Stimulated activated CD4-positive, alpha-beta T cell treated with anti-CD3 and anti-CD28 coated beads, Interleukin-4, amount 100 ng/mL, for 24 hours (primary cell): ENCODE results near the gene SCD.

Experiments used
- DNase-seq: peaks from one replicate; pipeline ENCODE4 v3.0.0-alpha.2; 2020

Gene SCD

GRCh38 chr10:100340948-100341847 is 5.8 kb upstream of the SCD start:
- no peak for DNase-seq

GRCh38 chr10:100341953-100342626 is 4.9 kb upstream of the SCD start:
- DNase-seq, result peak; percentile 42

GRCh38 chr10:100342627-100342972 is 4.4 kb upstream of the SCD start:
- no peak for DNase-seq

- DNase-seq, result no peak
These were observed 2.7 kb upstream of the SCD start for GRCh38 chr10:100344241-100344788.

GRCh38 chr10:100345570-100346330 is 1.3 kb upstream of the SCD start:
- DNase-seq, result no peak

GRCh38 chr10:100346351-100346764 is 675 bp upstream of the SCD start:
- DNase-seq, result peak; percentile 65

- no peak for DNase-seq
These were observed 649 bp downstream of the SCD start for GRCh38 chr10:100347568-100348195.

- no peak for DNase-seq
These were observed 1.4 kb downstream of the SCD start for GRCh38 chr10:100348389-100348927.

GRCh38 chr10:100349087-100349486 is 2.1 kb downstream of the SCD start:
- no peak for DNase-seq

GRCh38 chr10:100349672-100350071 is 2.6 kb downstream of the SCD start:
- no peak for DNase-seq

GRCh38 chr10:100350914-100351485 is 4.0 kb downstream of the SCD start:
- DNase-seq, result no peak

- DNase-seq, result no peak
These were observed 6.9 kb downstream of the SCD start for GRCh38 chr10:100353770-100354485.

GRCh38 chr10:100355086-100355485 is 8.1 kb downstream of the SCD start:
- DNase-seq, result no peak

GRCh38 chr10:100356067-100357017 is 9.3 kb downstream of the SCD start:
- DNase-seq, result no peak

- DNase-seq, result no peak
These were observed 10.2 kb downstream of the SCD start for GRCh38 chr10:100357059-100357858.

- no peak for DNase-seq
These were observed 12.0 kb downstream of the SCD start for GRCh38 chr10:100359030-100359432.

GRCh38 chr10:100359529-100360150 is 12.6 kb downstream of the SCD start:
- no peak for DNase-seq

- DNase-seq, result no peak
These were observed 13.2 kb downstream of the SCD start for GRCh38 chr10:100360234-100360633.
